ENCODE measurements around the gene PI4KA. TPM values are rescaled to one million over a fixed set of nuclear protein-coding genes. Genes with fewer than 3 reads are reported as not detected.

PI4KA gene
- total RNA-seq, 1 donor from 2014 or later, result 78.4 TPM

- peaks cover 57% of the 10 kb centered on the region for H3K27me3 Mint-ChIP-seq
- peaks cover 3% of the 10 kb centered on the region for H3K9me3 Mint-ChIP-seq
- intact Hi-C loops (cut with micrococcal nuclease), result no loop called here
- H3K4me3 Mint-ChIP-seq, result no peak overlapping the region
- H3K36me3 Mint-ChIP-seq (ENCODE audit: low read depth), result no peaks in the 10 kb centered on the region
- no peak for DNase-seq
- H3K27ac Mint-ChIP-seq, result no peak overlapping the region
- no peaks in the 10 kb centered on the region for H3K4me1 Mint-ChIP-seq
Observed at GRCh38 chr22:20661473-20661872, 197.1 kb downstream of the PI4KA start.

- Mint-ChIP-seq H3K27ac (no peak overlapping the region), H3K4me3 (no peak overlapping the region), H3K27me3 (peaks cover 55% of the 10 kb centered on the region), H3K36me3 (ENCODE audit: low read depth) (no peaks in the 10 kb centered on the region), H3K9me3 (peaks cover 3% of the 10 kb centered on the region), H3K4me1 (no peaks in the 10 kb centered on the region)
- intact Hi-C loops (cut with micrococcal nuclease), result no loop called here
- no peak for DNase-seq
Observed at GRCh38 chr22:20660441-20661054, 198.1 kb downstream of the PI4KA start.

GRCh38 chr22:20659920-20660319 is 198.7 kb downstream of the PI4KA start:
- intact Hi-C loops (cut with micrococcal nuclease), result no loop called here
- no peaks in the 10 kb centered on the region for H3K4me1 Mint-ChIP-seq
- no peak for DNase-seq
- H3K27me3 Mint-ChIP-seq, result peaks cover 55% of the 10 kb centered on the region
- H3K36me3 Mint-ChIP-seq (ENCODE audit: low read depth), result no peaks in the 10 kb centered on the region
- H3K27ac Mint-ChIP-seq, result no peak overlapping the region
- H3K9me3 Mint-ChIP-seq, result peaks cover 3% of the 10 kb centered on the region
- no peak overlapping the region for H3K4me3 Mint-ChIP-seq

GRCh38 chr22:20659258-20659657 is 199.4 kb downstream of the PI4KA start:
- peaks cover 53% of the 10 kb centered on the region for H3K27me3 Mint-ChIP-seq
- no peaks in the 10 kb centered on the region for H3K4me1 Mint-ChIP-seq

GRCh38 chr22:20658433-20659222 is 200.0 kb downstream of the PI4KA start:
- Mint-ChIP-seq H3K4me1 (no peaks in the 10 kb centered on the region), H3K27ac (no peak overlapping the region), H3K27me3 (peaks cover 53% of the 10 kb centered on the region), H3K9me3 (peaks cover 3% of the 10 kb centered on the region), H3K4me3 (no peak overlapping the region), H3K36me3 (ENCODE audit: low read depth) (no peaks in the 10 kb centered on the region)
- DNase-seq, result peak; percentile 8
- intact Hi-C loops (cut with micrococcal nuclease), result no loop called here

More at GRCh38 chr22:20659258-20659657, 199.4 kb downstream of the PI4KA start:
- no peaks in the 10 kb centered on the region for H3K36me3 Mint-ChIP-seq (ENCODE audit: low read depth)
- H3K27ac Mint-ChIP-seq, result no peak overlapping the region
- peak; percentile 7 for DNase-seq
- peaks cover 3% of the 10 kb centered on the region for H3K9me3 Mint-ChIP-seq
- H3K4me3 Mint-ChIP-seq, result no peak overlapping the region
- intact Hi-C loops (cut with micrococcal nuclease), result no loop called here

- peak; percentile 26 for DNase-seq
- Mint-ChIP-seq H3K4me1 (no peaks in the 10 kb centered on the region), H3K4me3 (no peak overlapping the region), H3K36me3 (ENCODE audit: low read depth) (no peaks in the 10 kb centered on the region), H3K27ac (no peak overlapping the region), H3K27me3 (peaks cover 48% of the 10 kb centered on the region), H3K9me3 (no peaks in the 10 kb centered on the region)
- intact Hi-C loops (cut with micrococcal nuclease), result no loop called here
Observed at GRCh38 chr22:20657963-20658362, 200.6 kb downstream of the PI4KA start.

Other genes with a start within 250 kb of the PI4KA start
- not detected in 2 replicates for gene SERPIND1, start 84.7 kb downstream of the PI4KA start, total RNA-seq
- 24.3 and 25.8 TPM in 2 replicates for gene SNAP29, start 196 bp upstream of the PI4KA start, total RNA-seq
- gene CRKL, start 58.6 kb upstream of the PI4KA start, total RNA-seq, result 81.4 and 82.4 TPM in 2 replicates
- 0.37 TPM in 1 of 2 replicates, not detected in the other for gene AIFM3, start 108.4 kb upstream of the PI4KA start, total RNA-seq
- 69.9 and 76.4 TPM in 2 replicates for gene LZTR1, start 123.5 kb upstream of the PI4KA start, total RNA-seq
- gene THAP7, start 143.3 kb upstream of the PI4KA start, total RNA-seq, result 30.3 and 31.5 TPM in 2 replicates
- gene P2RX6, start 156.4 kb upstream of the PI4KA start, total RNA-seq, result not detected in 2 replicates
- gene SLC7A4, start 173.8 kb upstream of the PI4KA start, total RNA-seq, result not detected in 2 replicates
- gene LRRC74B, start 187.1 kb upstream of the PI4KA start, total RNA-seq, result not detected in 2 replicates